LNCaP clone FGC (cell line): Measurements from ENCODE around the gene USP20.

Experiments
- DNase-seq: peaks from one replicate; pipeline ENCODE4 v3.0.0-alpha.2; 2011; ENCODE audit warnings: low read depth
- H3K4me3 ChIP-seq: 2 replicates; pipeline ENCODE4 v1.5.1; 2011; ENCODE audit warnings: mild to moderate bottlenecking, low read depth, low read length, control low read depth
- CTCF ChIP-seq: IDR thresholded peaks from 2 replicates; pipeline ENCODE4 v1.5.1; 2012; ENCODE audit warnings: mild to moderate bottlenecking; ENCODE audit not compliant: control insufficient read depth, insufficient read depth; ENCODE audit errors: extremely low read depth

Gene USP20

GRCh38 chr9:129910628-129911567 lies 75.6 kb downstream of the USP20 start:
- no peak for DNase-seq
- TF ChIP-seq CTCF = no peak
- no peak overlapping the region for H3K4me3 ChIP-seq

- no peak for TF ChIP-seq CTCF
- no peak overlapping the region for H3K4me3 ChIP-seq
- no peak for DNase-seq
Measured at GRCh38 chr9:129914051-129914450, 78.8 kb downstream of the USP20 start.

- TF ChIP-seq CTCF = no peak
- no peak overlapping the region for H3K4me3 ChIP-seq
- DNase-seq = no peak
Measured at GRCh38 chr9:129916707-129917106, 81.4 kb downstream of the USP20 start.

- no peak overlapping the region for H3K4me3 ChIP-seq
- TF ChIP-seq CTCF = no peak
- DNase-seq = no peak
Measured at GRCh38 chr9:129918296-129918950, 83.2 kb downstream of the USP20 start.

GRCh38 chr9:129919277-129919676 lies 84.0 kb downstream of the USP20 start:
- no peak for DNase-seq
- no peak overlapping the region for H3K4me3 ChIP-seq
- TF ChIP-seq CTCF = no peak

- no peak overlapping the region for H3K4me3 ChIP-seq
- DNase-seq = no peak
- TF ChIP-seq CTCF = no peak
Measured at GRCh38 chr9:129919841-129920240, 84.6 kb downstream of the USP20 start.
